Measurements from ENCODE around the gene ADCK1.

The ADCK1 gene

DNA sequence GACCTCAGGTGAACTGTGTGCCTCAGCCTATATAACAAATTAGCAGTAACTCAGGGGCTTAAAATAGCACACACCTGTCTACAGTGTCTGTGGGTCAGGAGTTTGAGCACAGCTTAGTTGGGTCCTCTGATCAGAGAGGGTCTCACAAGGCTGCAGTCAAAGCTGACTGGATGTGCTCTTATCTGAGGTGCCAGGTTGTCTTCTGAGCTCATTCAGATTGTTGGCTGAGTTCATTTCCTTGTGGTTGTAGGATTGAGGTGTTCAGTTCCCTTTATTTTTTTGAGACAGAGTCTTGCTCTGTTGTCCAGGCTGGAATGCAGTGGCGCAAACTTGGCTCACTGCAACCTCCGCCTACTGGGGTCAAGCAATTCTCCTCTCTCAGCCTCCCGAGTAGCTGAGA lies 164.7 kb downstream of the ADCK1 start:
- ATAC-seq: no peak
- Mint-ChIP-seq H3K4me1 (peaks cover 9% of the 10 kb centered on the region), H3K9me3 (peaks cover 3% of the 10 kb centered on the region), H3K27ac (no peak overlapping the region), H3K27me3 (peaks cover 72% of the 10 kb centered on the region), H3K4me3 (no peak overlapping the region), H3K36me3 (no peaks in the 10 kb centered on the region)

DNA sequence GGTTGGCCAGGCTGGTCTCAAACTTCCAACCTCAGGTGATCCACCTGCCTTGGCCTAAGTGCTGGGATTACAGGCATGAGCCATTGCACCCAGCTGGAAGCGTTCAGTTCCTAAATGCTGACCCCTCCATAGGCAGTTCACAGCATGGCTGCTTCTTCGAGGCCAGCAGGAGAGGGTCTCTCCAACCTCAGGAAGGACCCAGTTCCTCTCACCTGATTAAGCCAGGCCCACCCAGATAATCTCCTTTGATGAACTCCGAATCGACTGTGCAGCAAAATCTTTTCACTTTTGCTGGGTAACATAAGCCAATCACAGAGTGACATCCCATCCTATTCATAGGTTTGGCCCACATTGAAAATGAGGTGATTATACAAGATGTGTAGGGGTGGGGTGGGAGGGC lies 165.1 kb downstream of the ADCK1 start:
- Mint-ChIP-seq H3K27ac (no peak overlapping the region), H3K4me1 (peaks cover 9% of the 10 kb centered on the region), H3K4me3 (no peak overlapping the region), H3K36me3 (no peaks in the 10 kb centered on the region), H3K27me3 (peaks cover 72% of the 10 kb centered on the region), H3K9me3 (no peaks in the 10 kb centered on the region)
- ATAC-seq: no peak

DNA sequence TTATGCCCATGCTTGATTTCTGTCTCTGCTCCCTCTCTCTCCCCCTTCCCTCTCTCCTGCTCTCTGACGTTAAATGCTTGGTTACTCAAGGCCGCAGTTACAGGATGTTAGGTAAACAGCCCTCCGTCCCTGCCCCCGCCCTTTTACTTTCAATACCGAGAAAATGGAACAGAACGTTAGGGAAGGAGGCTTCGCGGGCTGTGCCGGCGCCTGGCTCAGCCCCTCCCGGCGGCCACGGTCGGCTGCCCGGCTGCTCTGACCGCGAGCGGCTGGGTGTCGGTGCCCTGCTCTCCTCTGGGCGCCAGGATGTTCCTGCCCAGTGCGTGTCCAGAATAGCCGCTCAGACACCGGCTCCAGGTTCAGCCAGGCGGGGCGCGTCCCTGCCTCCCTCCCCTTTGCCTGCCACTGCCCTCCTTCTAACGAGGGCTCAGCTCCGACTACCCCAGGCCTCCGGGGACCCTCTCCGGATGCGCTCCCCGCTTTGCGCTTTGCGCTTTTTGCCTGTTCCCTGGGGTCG lies 166.1 kb downstream of the ADCK1 start:
- Mint-ChIP-seq H3K27ac (no peak overlapping the region), H3K36me3 (no peaks in the 10 kb centered on the region), H3K9me3 (no peaks in the 10 kb centered on the region), H3K4me3 (peak overlapping the region; percentile 50), H3K4me1 (peaks cover 9% of the 10 kb centered on the region), H3K27me3 (peaks cover 72% of the 10 kb centered on the region)
- peak; percentile 61 for ATAC-seq

DNA sequence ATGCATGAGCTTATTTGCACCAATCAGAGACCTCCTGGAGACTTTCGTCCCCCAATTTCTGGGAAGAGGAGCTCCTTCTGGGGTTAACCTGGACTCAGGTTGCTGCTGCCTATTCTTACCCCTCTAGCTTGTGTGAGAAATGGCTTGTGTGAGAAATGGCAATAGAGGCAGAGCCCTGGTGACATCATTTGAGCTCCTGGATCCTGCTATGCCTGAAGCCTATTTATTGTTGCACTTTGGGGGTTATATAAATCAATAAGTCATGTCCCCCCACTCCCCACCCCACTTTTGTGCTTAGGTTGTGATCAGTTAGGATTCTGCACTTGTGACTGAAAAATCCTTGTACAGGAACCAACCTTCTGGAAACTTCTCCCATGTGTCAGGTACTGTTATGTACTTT lies 167.2 kb downstream of the ADCK1 start:
- Mint-ChIP-seq H3K27me3 (peaks cover 79% of the 10 kb centered on the region), H3K4me3 (no peak overlapping the region), H3K27ac (no peak overlapping the region), H3K4me1 (peaks cover 9% of the 10 kb centered on the region), H3K9me3 (no peaks in the 10 kb centered on the region), H3K36me3 (no peaks in the 10 kb centered on the region)
- no peak for ATAC-seq

DNA sequence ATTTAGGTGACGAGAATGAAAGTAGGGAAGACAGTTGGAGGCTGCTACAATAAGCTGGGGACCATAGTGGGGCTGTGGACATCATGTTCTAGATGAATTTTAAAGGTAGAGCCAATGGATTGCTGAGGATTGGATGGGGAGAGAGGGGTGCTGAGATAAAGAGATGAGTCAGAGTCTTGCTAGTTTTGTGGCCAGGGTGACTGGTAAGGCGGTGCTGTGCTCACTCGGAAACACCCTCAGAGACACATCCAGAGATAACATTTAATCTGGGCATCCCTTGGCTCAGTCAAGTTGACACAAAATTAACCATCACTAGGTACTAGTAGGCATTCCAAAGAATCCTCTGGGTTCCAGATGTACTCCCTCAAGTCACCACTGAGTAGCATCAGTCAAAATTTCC lies 170.7 kb downstream of the ADCK1 start:
- no peak overlapping the region for H3K4me3 Mint-ChIP-seq
- H3K27ac Mint-ChIP-seq: no peak overlapping the region
- no peaks in the 10 kb centered on the region for H3K36me3 Mint-ChIP-seq
- no peaks in the 10 kb centered on the region for H3K9me3 Mint-ChIP-seq
- peaks cover 46% of the 10 kb centered on the region for H3K27me3 Mint-ChIP-seq
- ATAC-seq: no peak
- peaks cover 9% of the 10 kb centered on the region for H3K4me1 Mint-ChIP-seq

DNA sequence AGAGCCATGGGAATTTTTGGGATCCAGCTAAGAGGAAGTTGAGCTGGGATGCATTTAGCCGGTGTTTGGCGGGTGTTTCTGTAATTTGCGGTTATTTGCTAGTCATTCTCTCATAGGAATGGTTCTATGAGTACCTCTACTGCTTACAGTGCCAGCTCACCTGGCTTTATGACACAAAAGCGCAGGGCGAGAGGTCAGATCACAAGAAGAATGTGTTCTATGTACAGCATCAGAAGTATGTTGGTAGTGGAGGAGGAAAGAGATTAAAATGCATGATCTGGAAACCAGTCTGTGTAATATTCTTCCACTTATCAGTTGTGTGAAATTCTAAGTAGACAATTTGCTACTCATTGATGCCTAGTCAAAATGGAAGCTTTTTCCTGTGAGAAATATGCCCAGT lies 173.3 kb downstream of the ADCK1 start:
- H3K36me3 Mint-ChIP-seq: no peaks in the 10 kb centered on the region
- ATAC-seq: no peak
- peaks cover 20% of the 10 kb centered on the region for H3K27me3 Mint-ChIP-seq
- no peak overlapping the region for H3K27ac Mint-ChIP-seq
- H3K4me1 Mint-ChIP-seq: no peaks in the 10 kb centered on the region
- no peak overlapping the region for H3K4me3 Mint-ChIP-seq
- H3K9me3 Mint-ChIP-seq: no peaks in the 10 kb centered on the region

DNA sequence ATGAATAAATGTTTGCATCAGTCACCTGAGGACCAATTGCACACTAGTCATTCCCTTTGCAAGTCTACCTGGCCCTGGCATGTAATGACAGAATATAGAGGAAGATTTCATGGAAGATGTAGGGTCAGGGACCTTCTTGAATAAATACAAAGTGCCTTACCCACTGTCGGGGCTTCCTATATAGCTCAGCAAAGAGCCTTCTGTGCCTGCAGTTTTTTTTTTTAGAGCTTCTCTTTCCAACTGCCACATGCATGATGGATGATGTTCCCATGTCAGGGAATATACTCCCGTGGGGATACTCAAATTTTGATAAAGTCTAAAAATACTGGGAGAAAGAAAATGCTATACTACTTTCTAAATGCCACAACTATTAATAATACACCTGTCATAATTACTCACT lies 176.7 kb downstream of the ADCK1 start:
- H3K4me3 Mint-ChIP-seq: no peak overlapping the region
- peaks cover 25% of the 10 kb centered on the region for H3K27me3 Mint-ChIP-seq

DNA sequence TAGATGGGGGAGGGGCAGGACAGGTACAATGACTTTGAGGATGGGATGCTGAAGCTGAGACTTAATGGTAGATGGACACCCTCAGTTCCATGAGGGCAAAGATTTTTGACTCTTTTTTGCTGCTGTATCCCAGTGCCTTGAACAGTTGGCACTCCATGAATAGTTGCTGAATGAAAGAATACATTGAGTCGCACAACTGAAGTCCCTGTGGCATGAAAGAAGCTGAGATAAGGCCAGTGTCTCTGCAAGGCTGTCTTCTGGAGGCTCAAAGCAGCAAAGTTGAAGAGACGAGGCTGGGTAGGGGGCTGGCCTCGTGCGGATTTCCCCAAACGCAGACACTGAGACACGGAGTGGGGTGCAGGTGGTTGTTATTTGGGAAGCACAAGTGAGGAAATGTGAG lies 179.3 kb downstream of the ADCK1 start:
- peaks cover 24% of the 10 kb centered on the region for H3K27me3 Mint-ChIP-seq
- no peaks in the 10 kb centered on the region for H3K4me1 Mint-ChIP-seq
- H3K9me3 Mint-ChIP-seq: no peaks in the 10 kb centered on the region
- H3K36me3 Mint-ChIP-seq: no peaks in the 10 kb centered on the region
- no peak overlapping the region for H3K4me3 Mint-ChIP-seq
- no peak for ATAC-seq
- no peak overlapping the region for H3K27ac Mint-ChIP-seq

More for the DNA sequence above, 176.7 kb downstream of the ADCK1 start:
- Mint-ChIP-seq H3K9me3 (no peaks in the 10 kb centered on the region), H3K27ac (no peak overlapping the region), H3K4me1 (no peaks in the 10 kb centered on the region), H3K36me3 (no peaks in the 10 kb centered on the region)
- no peak for ATAC-seq

DNA sequence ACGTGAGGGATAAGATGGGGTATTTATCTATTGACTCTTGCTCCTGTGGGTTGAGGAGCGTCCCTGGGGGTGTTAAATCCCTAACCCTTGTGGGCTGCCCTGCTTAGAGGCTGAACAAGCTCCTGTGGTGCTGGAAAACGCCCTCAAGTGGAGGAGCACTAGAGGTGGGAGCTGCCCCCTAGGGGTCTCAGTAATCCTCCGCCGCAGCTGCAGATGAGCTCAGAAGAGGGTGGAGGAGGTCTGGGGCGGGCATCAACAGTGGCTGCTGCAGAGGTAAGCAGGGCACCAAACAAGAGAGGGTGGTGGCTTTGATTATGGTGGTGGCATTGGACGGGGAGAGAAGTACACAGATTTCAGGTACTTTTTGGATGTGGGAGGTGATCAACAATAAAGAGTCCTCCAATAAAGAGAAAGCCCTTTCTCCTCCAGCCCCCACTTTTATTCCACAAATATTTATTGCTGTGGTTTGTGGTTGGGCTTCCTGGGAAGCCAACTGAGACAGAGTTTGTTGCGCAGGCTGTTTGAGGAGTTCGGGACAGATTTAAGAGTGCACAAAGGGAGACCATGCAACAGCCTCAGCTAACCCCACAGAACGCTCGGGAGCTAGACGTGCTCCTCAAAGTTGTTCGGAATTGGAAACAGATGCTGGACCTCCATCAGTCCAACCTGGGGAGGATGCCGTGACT lies 179.9 kb downstream of the ADCK1 start:
- Mint-ChIP-seq H3K36me3 (no peaks in the 10 kb centered on the region), H3K27me3 (peaks cover 29% of the 10 kb centered on the region), H3K4me1 (no peaks in the 10 kb centered on the region), H3K4me3 (no peak overlapping the region), H3K27ac (no peak overlapping the region), H3K9me3 (no peaks in the 10 kb centered on the region)
- ATAC-seq: no peak

DNA sequence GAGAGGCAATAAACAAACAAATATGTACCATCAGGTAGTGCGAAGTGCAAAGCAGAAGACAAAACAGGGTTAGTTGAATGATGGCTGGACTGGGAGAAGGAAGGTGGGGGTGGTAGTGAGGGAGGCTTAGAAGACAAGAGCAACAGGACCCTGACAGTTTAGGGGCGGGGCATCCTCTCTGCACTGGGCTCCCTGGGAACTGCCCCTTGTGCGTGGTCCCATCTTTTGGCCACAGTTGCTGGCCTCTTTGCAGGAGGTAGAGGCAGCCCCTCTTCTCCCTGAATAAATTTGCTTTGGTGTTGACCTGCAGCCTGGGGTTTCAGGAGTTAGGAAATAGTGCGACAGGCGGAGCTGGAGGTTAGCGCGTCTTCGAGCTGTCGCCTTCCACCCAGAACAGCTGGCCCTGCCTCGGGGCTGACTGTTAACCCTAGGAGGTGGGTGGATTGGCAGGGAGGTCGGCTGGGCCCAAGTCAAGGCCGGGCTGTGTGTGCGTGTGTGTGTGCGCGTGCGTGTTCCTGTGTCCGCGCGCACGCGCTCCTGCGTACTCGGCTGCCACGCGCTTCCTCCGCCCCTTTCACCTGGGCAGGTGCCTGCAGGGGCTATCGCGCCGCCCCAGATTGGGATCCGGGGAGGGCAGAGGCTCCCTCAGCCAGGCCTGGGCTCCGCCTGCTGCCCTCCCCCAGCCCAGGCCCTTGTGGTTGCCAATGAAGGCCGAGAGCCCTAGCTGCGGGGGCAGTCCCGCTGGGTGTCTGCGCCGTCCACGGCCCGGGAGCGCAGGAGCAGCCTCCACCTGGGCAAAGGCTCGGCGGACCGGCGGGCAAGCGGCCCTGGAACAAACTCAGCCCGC lies 180.8 kb downstream of the ADCK1 start:
- Mint-ChIP-seq H3K4me1 (no peaks in the 10 kb centered on the region), H3K4me3 (peak overlapping the region; percentile 6), H3K27ac (no peak overlapping the region), H3K9me3 (no peaks in the 10 kb centered on the region), H3K36me3 (no peaks in the 10 kb centered on the region), H3K27me3 (peaks cover 35% of the 10 kb centered on the region)
- ATAC-seq: no peak

All from stimulated activated memory B cell treated with anti-CD40 and anti-IgM and Interleukin-4, amounts not matched to agents 10 μg/mL and 1 μg/mL and 100 μg/mL, for 72 hours (primary cell).